ENCODE measurements around the gene PSRC1.
"Not testable (repeated sequence)": the region's sequence is repeated elsewhere in the genome, so short reads cannot be mapped to it uniquely, and the experiment has no call there.

PSRC1 gene

DNA sequence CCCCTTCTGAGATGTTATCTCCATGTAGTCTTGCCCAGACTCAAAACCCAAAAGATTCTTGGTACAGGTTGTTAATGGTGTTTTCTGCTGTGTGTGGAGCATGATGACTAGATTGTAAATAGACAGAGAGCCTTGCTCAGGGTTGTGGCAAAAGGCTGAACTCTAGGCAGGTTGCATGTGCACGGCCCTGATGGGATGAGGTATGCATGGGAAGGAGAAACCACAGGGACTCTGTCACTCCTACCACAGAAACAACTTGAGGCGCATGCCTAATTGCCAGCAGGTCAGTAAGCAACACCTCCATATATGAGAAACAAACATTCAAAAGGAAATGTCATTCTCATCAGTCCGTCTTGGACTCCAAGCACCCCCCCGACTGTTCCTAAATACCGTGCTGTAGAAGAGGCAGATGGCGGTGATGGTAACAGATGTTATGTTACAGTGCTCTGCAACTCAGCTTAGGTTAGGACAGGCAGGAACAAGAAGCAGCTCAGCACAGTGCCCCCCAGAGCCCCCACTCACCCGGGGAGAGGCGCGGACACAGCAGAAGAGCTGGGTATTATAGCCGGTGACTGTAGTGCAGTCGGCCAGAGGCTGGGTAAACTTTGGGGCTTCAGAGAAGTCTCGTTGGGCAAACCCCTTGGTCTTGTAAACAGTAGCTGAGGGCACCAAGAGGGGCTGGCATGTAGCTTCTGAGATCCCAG, 12.9 kb upstream of the PSRC1 start:
- no peak for DNase-seq

- DNase-seq, result no peak
Measured at GRCh38 chr1:109294481-109294880, 11.5 kb upstream of the PSRC1 start.

GRCh38 chr1:109293026-109293425, 10.1 kb upstream of the PSRC1 start:
- DNase-seq, result no peak

GRCh38 chr1:109292364-109292763, 9.4 kb upstream of the PSRC1 start:
- DNase-seq, result no peak

DNA sequence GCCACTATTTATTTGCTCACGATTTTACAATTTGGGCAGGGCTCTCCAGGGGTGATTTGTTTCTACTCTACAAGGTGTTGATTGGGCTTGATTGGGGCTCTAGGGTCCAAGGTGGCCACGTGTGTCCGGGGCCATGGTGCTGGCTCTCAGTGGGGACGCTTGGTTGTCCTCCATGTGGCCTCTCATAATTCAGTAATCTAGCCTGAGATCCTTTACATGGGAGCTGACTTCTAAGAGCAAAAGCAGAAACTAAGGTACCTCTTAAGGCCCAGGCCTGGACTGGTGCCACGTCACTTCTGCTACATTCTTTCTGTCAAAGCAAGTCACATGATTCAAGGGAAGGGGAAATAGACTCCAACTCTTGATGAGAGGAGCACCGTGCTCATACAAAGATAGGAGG, 8.1 kb upstream of the PSRC1 start:
- DNase-seq, result no peak

DNA sequence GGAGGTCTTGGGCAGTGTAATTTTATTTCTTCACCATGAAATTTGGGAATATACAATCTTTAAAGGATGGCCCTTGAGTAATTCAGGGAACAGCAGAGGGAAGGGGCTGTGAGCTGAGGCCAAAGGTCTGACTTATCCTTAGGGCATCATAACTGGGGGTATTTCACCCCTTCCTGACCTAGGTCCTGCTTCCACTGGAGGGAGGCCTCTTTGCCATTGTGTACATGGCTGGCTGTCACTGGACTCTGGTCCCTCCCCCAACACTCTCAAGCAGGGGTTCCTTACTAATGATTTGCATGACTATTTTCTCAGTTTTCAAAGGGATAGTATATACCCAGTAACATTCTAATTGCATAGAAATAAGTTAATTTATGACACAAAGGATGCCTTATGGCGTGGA, 7.2 kb upstream of the PSRC1 start:
- DNase-seq, result no peak

- DNase-seq, result not testable (repeated sequence)
Measured at GRCh38 chr1:109286762-109287161, 3.8 kb upstream of the PSRC1 start.

DNA sequence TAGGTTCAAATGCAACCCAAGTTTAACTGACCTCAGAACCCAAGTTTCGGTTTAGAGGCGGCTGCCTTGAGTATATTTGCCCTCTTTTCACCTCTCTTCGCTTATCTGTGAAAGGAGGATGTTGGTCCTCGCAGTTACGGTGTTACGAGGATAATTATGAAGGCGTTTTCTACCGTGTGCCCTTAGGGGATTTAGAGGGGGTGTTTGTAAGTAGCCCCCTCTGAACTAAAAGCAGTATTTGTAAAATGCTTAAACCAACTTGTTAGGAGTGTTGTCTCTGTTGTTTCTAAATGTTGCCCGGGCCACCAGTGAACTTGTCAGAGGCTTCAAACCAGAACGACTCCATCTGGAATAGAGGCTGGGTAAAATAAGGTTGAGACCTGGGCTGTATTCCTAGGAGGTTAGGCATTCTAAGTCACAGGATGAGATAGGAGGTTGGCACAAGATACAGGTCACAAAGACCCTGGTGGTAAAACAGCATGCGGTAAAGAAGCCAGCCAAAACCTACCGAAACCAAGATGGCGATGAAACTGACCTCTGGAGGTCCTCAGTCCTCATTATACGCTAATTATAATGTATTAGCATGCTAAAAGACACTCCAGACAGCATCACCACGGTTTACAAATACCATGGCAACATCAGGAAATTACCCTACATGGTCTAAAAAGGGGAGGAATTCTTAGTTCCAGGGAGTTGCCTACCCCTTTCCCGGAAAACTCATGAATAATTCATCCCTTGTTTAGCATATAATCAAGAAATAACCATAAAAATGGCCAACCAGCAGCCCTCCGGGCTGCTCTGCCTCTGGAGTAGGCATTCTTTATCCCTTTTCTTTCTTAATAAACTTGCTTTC, 1.0 kb upstream of the PSRC1 start:
- DNase-seq, result no peak

GRCh38 chr1:109282497-109282951, 421 bp downstream of the PSRC1 start:
- DNase-seq, result no peak

- DNase-seq, result no peak
Measured at GRCh38 chr1:109281680-109282496, 1.1 kb downstream of the PSRC1 start.

DNA sequence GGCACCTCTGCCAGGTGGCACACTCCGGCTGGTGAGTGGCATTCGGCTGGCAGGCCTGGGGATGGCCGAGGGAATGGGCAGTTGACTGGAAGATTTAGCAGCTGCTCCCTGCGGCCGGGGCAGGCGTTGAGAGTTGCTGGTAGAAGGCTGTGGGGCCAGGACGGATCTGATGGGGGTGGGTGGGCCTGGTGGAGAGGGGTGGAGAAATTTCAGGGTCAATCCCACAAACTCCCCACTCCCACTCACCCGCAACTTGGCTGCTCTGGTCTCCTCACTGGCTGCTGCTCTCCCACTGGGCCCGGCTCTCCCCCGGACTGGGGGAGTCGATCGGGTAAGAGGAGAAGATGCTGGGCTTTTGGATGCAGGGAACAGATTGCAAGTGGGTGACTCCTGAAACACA, 2.1 kb downstream of the PSRC1 start:
- DNase-seq, result no peak

- DNase-seq, result no peak
Measured at GRCh38 chr1:109279615-109280278, 3.2 kb downstream of the PSRC1 start.

GRCh38 chr1:109277434-109278204, 5.3 kb downstream of the PSRC1 start:
- peak; percentile 67 for DNase-seq

GRCh38 chr1:109275706-109276345, 7.1 kb downstream of the PSRC1 start:
- DNase-seq, result no peak

DNA sequence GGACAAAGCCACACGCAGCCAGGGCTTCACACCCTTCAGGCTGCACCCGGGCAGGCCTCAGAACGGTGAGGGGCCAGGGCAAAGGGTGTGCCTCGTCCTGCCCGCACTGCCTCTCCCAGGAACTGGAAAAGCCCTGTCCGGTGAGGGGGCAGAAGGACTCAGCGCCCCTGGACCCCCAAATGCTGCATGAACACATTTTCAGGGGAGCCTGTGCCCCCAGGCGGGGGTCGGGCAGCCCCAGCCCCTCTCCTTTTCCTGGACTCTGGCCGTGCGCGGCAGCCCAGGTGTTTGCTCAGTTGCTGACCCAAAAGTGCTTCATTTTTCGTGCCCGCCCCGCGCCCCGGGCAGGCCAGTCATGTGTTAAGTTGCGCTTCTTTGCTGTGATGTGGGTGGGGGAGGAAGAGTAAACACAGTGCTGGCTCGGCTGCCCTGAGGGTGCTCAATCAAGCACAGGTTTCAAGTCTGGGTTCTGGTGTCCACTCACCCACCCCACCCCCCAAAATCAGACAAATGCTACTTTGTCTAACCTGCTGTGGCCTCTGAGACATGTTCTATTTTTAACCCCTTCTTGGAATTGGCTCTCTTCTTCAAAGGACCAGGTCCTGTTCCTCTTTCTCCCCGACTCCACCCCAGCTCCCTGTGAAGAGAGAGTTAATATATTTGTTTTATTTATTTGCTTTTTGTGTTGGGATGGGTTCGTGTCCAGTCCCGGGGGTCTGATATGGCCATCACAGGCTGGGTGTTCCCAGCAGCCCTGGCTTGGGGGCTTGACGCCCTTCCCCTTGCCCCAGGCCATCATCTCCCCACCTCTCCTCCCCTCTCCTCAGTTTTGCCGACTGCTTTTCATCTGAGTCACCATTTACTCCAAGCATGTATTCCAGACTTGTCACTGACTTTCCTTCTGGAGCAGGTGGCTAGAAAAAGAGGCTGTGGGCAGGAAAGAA, 8.1 kb downstream of the PSRC1 start:
- no peak for DNase-seq

GRCh38 chr1:109273570-109274288, 9.2 kb downstream of the PSRC1 start:
- no peak for DNase-seq

DNA sequence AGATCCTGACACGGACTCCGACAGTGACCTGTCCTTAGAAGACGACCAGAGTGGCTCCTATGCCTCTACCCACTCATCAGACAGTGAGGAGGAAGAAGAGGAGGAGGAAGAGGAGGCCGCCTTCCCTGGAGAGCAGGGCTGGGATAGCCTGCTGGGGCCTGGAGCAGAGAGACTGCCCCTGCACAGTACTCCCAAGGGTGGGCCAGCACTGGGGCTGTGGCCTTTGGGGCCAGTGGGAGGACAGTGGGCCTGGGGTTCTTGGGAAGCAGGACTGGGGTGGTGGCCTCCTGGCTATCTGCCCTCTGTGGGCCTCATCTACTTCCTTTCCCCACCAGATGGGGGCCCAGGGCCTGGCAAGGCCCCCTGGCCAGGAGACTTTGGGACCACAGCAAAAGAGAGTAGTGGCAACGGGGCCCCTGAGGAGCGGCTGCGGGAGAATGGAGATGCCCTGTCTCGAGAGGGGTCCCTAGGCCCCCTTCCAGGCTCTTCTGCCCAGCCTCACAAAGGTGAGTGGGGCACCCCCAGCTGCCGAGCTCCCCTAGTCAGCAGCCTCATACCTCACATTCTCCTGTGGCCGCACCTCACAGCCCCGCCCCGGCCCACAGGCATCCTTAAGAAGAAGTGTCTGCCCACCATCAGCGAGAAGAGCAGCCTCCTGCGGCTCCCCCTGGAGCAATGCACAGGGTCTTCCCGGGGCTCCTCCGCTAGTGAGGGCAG, 10.0 kb downstream of the PSRC1 start:
- no peak for DNase-seq

DNA sequence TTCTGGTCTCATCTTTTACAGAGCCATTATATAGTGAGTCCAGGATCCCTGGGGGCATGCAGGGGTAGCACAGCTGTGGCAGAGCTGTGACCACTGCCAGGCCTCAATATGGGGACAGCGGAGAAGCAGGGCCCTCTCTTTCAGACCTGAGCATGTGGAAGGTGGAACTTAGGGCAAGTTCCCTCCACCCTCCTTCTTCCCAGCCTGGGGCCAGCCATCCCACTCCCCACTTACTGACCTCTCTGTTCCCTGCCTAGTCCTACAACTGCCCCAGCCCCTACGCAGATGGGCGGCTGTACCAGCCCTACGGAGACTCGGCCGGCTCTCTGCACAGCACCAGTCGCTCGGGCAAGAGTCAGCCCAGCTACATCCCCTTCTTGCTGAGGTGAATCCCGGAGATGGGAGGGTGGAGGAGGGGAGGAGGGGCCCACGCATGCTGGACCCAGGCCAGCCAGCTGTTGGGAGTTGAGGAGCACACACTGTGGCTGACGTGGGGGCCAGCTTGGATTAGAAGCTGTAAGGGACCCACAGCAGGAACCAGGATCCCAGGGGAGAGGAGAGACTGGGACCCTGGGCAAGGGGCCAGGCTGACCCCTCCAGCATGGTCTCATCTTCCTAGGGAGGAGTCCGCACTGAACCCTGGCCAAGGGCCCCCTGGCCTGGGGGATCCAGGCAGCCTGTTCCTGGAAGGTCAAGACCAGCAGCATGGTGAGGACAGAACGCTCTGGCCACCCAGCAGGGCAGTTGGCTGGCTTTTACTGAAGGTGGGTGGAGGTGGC, 10.7 kb downstream of the PSRC1 start:
- peak; percentile 11 for DNase-seq
